Measurements from ENCODE around the gene POLR2E.

GRCh38 chr19:1058112-1058511, 37.1 kb downstream of the POLR2E start:
- TF ChIP-seq CTCF (IDR thresholded peaks at IDR 0.05) = no peak
- TF ChIP-seq POLR2AphosphoS5 (IDR thresholded peaks at IDR 0.05) = no peak
- no peak for TF ChIP-seq POLR2A (IDR thresholded peaks at IDR 0.05)
- no peak for TF ChIP-seq EP300 (IDR thresholded peaks at IDR 0.05)
